NCI-H446 (cell line): Measurements from ENCODE around the gene CST7.

Source experiments
- DNase-seq, 2 experiments: peaks; one replicate each; lab custom pipeline; 2025; lab: John Stamatoyannopoulos, UW

CST7 gene

GRCh38 chr20:25005220-25005619, 56.2 kb downstream of the CST7 start:
- peak in 1 of 2 experiments; percentile 33 for DNase-seq

DNA sequence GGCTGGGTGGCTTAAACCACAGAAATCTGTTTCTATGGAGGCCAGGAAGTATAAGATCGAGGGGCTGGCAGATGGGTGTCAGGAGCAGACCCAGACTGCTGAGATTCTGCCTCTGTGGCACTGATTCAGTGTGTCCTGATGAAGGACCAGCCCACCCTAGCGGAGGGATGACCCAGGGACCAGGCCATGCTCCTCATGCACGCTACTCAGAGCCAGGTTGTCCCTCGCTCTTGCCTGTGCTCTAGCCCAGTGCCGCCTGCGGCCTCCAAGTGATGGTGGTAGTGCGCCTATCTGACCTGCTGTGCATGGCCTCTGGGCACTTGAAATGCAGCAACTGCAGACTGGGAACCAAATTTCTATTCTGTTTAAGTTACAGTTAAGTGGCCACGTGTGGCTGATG, 56.6 kb downstream of the CST7 start:
- no peak for DNase-seq

- DNase-seq = no peak
These were observed 57.5 kb downstream of the CST7 start for GRCh38 chr20:25006431-25007167.

DNA sequence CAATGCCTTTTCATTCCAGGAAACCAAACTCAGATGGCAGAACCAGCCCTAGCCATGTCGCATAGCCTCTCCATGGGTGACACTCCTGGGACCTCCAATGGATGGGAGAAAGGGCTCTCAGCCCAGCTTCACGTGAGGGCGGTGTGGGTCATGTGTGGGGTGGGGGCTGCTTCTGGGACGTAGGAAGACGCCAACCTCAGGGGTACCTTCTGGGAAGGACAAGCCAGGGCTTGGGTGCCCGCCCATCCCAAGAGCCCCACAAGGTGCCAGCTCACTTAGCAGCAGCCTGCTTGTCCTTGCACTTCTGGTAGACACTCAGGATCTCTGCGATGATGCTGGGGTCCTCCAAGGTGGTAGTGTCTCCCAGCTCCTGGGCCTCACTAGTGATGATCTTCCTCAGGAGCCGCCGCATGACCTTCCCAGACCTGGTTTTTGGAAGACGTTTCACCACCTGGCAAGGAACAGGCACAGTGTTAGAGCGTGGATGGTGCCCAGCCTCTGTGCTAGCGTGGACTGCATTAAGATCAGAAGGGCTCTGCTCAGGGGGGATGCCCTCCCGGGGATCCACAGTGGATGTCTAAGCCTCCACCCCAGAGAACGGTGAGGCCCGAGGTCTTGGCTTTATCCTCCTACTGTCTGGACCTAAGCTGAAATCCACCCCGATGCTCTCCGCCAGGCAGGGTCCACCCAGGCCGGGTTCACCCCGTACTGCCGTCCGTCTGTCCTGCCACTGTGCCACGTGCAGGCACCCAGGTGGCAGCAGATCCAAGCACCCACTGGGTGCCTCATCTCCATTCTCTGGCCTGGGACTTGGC, 58.6 kb downstream of the CST7 start:
- no peak for DNase-seq

DNA sequence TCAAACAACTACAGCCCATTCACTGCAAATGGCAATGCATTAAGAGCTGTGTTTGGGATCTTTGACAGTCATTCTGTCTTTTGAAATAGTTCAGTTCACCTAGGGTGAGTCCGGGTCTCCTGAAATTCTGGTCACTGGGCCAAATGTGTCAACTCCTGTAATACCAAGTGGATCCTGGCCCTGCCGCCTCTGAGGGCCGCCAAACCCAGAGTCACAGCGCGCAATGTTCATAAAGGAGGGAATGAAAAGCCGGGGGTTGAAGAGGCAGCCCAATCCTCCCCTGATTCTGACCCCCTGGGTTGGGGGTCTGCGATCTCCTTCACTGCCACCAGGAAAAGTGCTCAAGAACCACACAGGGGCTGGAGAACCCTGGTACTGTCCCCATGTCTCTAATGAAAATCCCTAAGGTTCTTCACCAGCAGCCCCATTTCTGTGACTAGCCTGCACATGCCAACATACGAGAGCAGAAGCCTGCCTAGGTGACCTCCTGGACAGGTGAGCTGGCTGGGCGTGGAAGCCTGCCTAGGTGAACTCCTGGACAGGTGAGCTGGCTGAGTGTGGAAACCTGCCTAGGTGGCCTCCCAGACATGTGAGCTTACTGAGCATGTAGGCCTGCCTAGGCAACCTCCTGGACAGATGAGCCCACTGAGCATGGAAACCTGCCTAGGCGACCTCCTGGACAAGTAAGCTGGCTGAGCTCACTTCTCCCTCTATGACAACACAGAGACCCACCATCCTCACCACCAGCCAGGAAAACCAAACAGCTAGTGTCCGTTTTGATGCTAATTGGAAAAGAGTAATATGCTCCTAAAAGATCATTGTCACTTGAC, 59.5 kb downstream of the CST7 start:
- DNase-seq = no peak
